NCI-H187 treated with DMSO at 0.1 percent for 48 hours (cell line): Measurements from ENCODE around the gene OR51B5.
"Not testable (repeated sequence)": the region's sequence is repeated elsewhere in the genome, so short reads cannot be mapped to it uniquely, and the experiment has no call there.

ENCODE experiments used
- DNase-seq: peaks from one replicate; lab custom pipeline; 2025; lab: John Stamatoyannopoulos, UW

The OR51B5 gene

GRCh38 chr11:5343474-5344335 lies at the start of gene OR51B5:
Gene OR51B5, minus strand, starts transcription at chr11:5343524. Its CDS starts 0 bp downstream, at chr11:5343524.
- no peak for DNase-seq

GRCh38 chr11:5390210-5390609 lies 46.9 kb upstream of the OR51B5 start:
- no peak for DNase-seq

GRCh38 chr11:5384335-5384734 lies 41.0 kb upstream of the OR51B5 start:
- no peak for DNase-seq

- DNase-seq: no peak
Measured at GRCh38 chr11:5383576-5383975, 40.3 kb upstream of the OR51B5 start, which contains the start of gene OR51M1. Gene OR51M1, plus strand, starts transcription at chr11:5383812. Its CDS starts 5,587 bp downstream, at chr11:5389399.

- peak; percentile 5 for DNase-seq
Measured at GRCh38 chr11:5380740-5381342, 37.5 kb upstream of the OR51B5 start.

GRCh38 chr11:5369789-5370188 lies 26.5 kb upstream of the OR51B5 start:
- DNase-seq: no peak

GRCh38 chr11:5368502-5369043 lies 25.2 kb upstream of the OR51B5 start:
- DNase-seq: no peak

GRCh38 chr11:5367448-5368074 lies 24.2 kb upstream of the OR51B5 start:
- no peak for DNase-seq

- DNase-seq: no peak
Measured at GRCh38 chr11:5366856-5367255, 23.5 kb upstream of the OR51B5 start.

- DNase-seq: not testable (repeated sequence)
Measured at GRCh38 chr11:5366365-5366764, 23.0 kb upstream of the OR51B5 start.

GRCh38 chr11:5364214-5364613 lies 20.9 kb upstream of the OR51B5 start:
- DNase-seq: no peak

- DNase-seq: no peak
Measured at GRCh38 chr11:5363679-5364078, 20.4 kb upstream of the OR51B5 start.

- no peak for DNase-seq
Measured at GRCh38 chr11:5362017-5362625, 18.8 kb upstream of the OR51B5 start.

GRCh38 chr11:5356031-5356430 lies 12.7 kb upstream of the OR51B5 start:
- not testable (repeated sequence) for DNase-seq

GRCh38 chr11:5351208-5351607 lies 7.9 kb upstream of the OR51B5 start, which contains the start of gene OR51B6:
Gene OR51B6, plus strand, starts transcription at chr11:5351508. Its CDS starts 0 bp downstream, at chr11:5351508.
- DNase-seq: no peak

GRCh38 chr11:5349550-5349949 lies 6.2 kb upstream of the OR51B5 start:
- DNase-seq: no peak

GRCh38 chr11:5348551-5349194 lies 5.3 kb upstream of the OR51B5 start:
- no peak for DNase-seq

GRCh38 chr11:5345831-5346230 lies 2.5 kb upstream of the OR51B5 start:
- no peak for DNase-seq

- DNase-seq: no peak
Measured at GRCh38 chr11:5339771-5340322, 3.5 kb downstream of the OR51B5 start.

- not testable (repeated sequence) for DNase-seq
Measured at GRCh38 chr11:5337253-5337652, 6.1 kb downstream of the OR51B5 start.

GRCh38 chr11:5336331-5336730 lies 7.0 kb downstream of the OR51B5 start:
- no peak for DNase-seq
